AG20443 (cell line): ENCODE measurements around the gene ARL15.
"Not testable (repeated sequence)": the region's sequence is repeated elsewhere in the genome, so short reads cannot be mapped to it uniquely, and the experiment has no call there.

Experiments
- DNase-seq: peaks from one replicate; pipeline ENCODE4 v3.0.0; 2012; ENCODE audit warnings: low spot score, mixed read lengths

ARL15 gene

DNA sequence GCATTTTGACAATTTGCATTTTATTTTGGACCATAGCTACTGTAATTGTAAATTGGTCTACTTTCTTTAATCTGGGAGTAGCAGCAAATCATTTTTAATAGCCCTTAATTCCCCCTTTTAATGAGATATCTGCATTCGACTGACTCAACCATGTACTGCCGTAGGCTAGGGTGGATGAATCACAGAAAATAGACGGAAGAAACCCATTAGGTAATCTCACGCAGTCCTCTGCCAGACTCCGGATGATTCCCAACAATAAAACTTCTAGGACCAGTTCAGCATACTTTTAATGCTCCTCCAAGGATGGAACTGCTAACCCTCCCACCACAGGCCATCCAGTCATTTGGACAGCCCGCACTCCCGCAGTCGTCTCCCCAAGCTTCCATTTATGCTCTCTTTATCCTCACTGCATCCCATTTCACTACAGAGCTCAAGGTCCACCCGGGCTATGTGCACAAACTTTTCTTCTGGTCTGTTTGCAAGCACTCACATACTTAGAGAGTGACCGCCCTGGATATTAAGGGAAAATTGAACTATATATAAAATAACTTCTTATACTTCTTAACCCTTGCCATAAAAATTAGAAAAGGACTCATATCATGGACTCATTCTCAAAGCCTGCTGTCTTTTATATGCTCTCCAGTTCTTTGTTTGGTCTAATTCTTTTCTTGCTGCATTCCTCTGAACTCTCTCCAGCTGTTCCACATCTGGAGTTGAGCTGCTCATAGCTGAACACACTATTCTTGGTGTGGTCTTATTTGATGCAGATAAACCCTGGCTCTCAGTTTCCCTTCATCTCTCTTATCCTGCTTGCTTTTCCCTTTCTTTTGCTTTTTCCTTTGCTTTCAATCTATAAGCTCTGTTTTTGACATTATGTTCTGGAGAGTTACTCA lies 326.6 kb downstream of the ARL15 start:
- DNase-seq, result peak; percentile 63

DNA sequence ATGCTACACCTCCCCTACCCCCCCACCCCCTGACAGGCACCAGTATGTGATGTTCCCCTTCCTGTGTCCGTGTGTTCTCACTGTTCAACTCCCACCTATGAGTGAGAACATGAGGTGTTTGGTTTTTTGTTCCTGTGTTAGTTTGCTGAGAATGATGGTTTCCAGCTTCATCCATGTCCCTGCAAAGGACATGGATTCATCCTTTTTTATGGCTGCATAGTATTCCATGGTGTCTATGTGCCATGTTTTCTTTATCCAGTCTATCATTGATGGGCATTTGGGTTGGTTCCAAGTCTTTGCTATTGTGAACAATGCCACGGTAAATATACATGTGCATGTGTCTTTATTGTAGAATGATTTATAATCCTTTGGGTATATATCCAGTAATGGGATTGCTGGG lies 328.1 kb downstream of the ARL15 start:
- not testable (repeated sequence) for DNase-seq

DNA sequence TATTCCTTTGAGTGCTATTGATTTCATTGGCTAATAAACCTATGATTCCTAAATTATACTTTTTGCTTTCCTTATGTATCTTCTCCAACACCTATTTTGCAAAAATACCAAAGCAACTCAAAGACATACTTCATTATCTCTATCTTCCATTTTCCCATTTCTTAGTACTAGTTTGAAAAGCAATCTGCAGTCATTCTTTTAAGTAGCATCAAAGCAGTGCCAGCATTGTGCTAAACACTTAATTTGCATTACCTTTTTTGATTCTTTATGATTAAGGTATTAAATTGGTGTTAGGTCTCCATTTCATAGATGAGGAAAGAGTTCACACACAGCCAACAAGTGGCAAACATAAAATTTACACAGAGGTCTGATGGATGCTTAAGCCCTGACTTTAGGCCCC lies 330.3 kb downstream of the ARL15 start:
- DNase-seq, result no peak

DNA sequence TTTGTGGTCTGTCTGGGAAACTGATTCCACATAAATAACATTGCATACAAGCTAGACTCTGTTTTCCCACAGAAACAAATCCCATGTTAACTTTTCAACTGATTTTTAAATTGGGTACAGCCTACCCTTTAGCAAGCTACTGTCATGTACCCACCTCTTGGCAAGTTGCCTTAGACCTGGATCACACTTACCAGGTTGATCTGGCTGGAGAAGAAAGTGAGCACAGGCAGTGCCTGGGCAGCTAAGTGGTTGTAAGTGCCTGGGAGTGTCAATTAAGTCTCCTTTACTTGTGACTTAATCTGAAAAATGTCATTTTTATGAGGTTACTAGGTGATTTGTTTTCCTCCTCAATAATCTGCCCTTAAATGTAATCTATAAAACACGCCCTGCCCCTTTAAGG lies 336.4 kb downstream of the ARL15 start:
- no peak for DNase-seq

DNA sequence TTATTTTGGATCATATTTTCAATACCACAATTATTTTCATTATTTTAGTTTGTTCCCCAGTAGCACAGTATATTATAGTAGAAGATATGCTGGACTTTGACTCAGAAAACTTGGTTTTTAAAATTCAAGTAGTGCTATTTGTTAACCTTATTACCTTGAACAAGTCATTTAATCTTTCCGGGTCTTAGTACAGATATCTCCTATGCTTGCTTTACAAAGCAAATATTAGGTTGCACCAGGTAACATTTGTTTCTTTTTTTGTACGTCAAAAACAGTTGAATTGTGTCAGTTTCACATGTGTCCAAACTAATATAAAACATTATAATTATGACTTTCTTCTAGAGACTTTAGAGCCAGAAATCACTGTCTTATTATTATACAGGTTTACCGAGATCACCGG lies 338.1 kb downstream of the ARL15 start:
- DNase-seq, result no peak

DNA sequence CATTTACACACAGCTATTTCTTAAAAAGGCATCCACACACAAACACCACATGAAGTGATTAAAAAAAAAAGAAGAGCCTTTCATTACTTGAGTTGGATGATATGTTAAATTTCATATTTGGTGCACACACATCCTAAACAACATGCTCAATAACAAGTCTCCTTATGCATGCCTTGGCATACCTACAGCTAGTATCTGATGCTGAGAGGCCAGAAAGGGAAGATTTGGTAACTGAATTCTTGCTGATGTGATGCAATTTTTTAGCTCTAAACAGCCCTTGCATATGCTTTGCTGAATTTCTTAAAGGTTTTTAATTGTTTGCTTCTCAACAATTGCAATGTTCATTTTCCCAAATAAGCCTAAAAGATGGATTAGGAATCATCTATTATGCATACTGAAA lies 338.8 kb downstream of the ARL15 start:
- DNase-seq, result no peak

DNA sequence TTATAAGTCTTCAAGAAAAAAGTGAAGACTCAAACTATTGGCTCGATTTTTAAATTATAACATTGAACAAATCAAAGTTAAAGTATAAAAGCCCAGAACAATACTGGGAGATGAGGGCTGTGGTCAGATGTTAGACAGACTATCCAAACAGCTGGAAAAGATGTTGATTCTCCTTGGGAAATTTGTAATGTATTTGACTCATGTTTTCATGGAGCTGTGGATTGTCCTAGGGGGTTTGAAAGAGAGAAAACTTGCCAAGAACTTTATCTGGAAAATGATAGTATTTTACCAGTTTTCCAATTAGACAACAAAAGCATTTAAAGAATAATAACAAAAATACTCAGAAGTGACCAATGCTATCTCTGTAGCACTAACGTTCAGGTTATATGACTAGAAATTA lies 339.2 kb downstream of the ARL15 start:
- no peak for DNase-seq

DNA sequence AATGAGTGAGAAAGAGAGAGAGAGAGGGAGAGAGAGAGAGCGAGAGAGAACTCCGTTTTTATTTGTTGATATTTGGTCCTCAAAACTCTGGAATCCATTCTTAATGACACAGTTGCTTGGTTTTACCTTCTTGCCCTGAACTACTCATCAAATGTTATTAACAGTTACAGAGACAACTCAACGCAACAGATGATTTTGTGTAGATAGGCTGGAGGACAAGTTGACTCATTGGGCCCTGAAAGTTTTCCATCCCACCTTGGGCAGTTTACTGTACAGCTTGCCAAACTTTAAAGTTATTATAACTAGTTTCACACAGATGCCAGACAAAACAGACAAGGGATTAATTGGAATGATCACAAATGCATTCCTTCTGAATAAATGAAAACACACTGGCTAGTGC lies 339.9 kb downstream of the ARL15 start:
- DNase-seq, result no peak

DNA sequence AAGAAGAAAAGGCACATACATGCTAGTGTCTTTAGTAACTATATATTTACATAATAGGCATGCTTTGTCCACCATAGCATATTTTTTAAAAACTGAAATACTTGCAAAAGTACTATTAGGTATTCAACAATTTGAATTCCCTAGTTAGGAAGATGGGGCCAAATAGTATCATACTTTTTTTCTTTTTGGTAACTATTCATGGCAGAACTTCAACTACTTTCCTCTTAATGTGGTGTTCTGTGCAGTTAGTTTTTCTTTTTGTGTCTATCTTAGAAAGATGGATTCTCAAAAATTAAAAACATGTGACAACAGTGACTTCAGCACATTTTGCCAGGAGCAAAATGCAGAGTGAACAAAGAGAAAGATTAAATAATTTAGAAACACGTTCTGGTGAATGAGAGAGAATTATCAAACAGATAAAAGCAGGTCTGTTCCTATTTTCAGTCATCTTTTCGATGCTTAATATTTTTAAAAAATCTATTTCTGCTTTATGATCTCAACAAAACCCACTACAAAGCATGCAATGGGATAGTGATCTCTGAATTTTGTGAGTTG lies 341.1 kb downstream of the ARL15 start:
- no peak for DNase-seq

DNA sequence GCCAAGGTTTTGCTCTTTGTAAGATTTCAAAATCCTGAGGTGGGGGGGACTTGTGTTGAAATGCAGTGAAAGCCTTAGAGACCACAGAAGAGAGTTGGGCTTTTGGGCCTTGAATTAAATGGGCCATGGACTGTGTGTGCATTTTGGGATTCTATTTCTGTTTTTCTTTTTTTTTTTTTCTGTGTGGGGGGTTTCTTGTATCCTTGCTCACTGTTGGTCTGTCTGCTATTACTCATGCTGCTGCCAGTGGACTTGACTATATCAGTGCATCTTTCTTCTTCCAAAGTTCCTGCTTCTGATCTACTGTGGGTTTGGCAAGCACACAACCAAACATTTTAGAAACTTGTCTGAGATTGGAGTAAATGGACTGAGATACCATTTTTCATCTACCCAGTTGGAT lies 344.9 kb downstream of the ARL15 start:
- DNase-seq, result no peak

DNA sequence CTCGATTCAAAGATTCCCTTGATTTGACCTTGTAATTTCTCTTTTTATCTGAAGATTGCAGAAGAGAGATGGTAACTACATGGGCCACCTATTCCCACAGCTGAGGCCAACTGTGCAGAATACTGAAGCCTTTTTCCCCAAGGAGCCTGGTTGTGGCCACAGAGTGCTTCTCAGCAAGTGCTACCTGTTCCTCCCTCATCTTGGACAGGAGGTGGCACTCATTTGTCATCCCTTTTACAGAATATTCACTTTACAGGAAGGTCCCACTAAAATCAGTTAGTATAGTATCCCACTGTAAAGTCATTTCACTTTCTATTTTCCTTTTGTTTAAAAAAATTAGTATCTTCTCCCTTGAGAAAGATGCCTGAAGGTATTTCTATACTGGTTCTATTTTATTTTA lies 346.4 kb downstream of the ARL15 start:
- DNase-seq, result no peak

DNA sequence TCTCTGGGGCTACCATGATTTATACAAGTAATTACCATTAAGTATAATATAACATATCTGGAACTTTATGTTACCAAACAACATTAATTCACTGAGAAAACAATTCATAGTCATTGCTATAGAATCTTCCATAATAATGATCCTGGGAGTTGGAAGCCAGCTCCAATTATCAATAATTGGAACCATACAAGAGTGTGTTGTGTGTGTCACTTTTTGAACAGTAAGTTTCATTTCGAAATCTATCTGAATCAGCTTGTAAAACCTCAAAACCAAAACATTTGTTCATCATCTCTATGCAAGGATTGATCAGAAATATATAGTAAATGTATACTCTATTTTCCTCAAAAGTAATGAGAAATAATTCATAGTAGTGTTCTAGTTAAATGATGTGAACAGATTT lies 348.1 kb downstream of the ARL15 start:
- DNase-seq, result no peak

DNA sequence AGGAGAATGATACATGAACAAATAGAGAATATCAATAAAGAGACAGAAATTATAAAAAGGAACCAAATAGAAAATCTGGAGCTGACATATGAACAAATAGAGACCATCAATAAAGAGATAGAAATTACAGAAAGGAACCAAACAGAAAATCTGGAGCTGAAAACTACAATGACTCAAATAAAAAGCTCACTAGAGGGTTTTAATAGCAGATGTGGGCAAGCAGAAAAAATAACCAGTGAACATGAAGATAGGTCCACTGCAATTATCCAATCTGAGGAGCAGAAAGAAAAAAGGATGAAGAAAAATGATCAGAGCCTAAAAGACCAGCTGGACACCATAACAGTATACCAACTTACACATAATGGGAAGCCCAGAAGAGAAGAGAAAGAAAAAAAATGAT lies 353.7 kb downstream of the ARL15 start:
- DNase-seq, result no peak

DNA sequence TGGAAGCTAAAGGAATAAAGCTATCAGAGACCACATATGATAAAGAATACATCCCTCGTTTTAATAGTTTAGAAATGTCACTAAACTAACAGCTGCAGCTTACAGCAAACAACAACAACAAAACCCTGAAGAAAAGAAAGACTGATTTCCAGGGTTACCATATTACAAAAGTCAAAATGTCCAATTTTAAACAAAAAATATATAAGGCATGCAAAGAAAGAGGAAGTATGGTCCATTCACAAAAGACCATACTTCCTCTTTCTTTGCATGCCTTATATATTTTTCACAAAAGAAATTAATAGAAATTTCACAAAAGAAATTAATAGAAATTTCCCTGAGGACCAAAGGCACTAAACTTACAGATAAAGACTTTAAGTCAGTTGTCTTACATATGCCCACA lies 354.2 kb downstream of the ARL15 start:
- DNase-seq, result no peak

DNA sequence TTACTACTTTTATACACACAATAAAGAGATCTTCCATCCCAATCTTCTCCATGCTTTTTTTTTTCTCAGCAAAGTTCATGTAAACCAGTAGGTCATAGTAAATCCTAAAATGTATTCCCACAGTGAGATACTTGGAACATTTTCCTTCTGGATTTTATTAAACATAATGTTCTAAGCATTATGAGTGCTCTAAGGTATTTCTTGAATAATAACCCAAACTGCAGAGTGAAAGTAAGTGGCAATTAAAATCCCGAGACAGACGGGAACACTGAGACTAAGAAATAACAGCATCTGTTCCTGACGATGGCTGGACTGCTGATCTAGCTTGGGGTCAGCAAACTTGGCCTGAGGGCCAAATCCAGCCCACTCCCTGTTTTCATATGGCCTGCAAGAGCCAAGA lies 359.8 kb downstream of the ARL15 start:
- no peak for DNase-seq

DNA sequence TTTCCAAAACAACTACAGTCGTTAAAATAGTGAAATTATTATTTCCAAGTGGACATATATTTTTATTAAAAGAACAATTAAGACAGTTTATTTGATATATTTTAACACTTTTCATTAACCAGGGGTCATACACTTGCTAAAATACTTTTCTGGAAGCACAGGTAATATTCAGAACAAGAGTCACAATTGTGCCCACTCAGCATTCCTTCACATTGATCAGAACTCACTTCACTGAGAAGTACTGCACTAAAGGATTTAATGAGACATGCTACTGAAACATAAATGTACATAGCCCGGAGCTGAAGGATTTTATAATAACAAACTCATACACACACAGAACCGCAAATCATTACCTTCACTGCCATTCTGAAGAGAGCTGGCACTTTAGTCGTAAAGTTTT lies 361.8 kb downstream of the ARL15 start:
- DNase-seq, result no peak

DNA sequence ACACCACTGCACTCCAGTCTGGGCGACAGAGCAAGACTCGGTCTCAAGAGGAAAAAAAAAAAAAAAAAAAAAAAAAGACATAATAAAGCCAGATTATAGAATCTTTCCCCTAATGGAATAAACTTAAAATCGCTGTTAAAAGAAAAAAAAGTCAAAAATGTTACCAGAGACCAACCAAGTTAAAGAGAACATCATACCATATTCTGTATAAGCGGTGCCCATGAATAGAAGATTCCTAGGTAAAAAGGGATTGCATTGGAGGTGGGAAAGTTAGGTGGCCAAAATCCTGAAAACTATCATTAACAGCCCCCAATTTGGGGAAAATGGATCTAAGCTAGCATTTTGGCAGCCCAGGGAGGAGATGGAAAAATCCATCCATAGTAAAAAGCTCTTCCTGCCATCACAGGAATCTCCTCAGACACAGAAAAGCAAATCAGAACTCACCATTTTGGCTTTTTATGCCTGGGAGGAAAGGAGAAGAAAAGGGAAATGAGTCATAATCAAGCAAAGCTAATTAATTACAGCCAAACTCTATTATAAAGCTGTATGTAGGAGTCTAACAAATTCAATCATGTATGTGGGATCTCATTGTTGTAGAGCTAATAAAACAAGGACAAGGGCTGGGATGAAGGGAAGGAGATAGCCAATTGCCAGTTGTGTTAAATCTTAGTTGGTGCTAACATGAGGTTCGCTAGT lies 363.8 kb downstream of the ARL15 start:
- no peak for DNase-seq

DNA sequence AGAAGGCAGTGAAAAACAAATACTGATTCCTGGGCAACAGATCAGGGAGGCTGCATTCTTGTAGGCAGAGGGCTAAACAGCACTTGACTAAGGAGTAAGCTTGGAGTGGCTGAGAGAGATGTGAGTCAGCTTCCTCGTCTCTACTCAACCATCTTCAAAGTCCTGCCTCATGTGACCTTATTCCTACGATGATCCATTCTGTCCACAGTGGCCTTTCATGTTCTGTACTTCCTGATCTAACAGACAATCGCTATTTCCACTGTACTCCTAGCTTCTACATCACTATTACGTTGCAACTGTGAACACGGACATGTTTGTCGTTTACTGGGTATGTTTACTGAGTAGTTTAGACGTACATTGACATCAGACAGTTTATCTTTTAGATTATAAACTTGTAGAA lies 365.4 kb downstream of the ARL15 start:
- DNase-seq, result no peak

DNA sequence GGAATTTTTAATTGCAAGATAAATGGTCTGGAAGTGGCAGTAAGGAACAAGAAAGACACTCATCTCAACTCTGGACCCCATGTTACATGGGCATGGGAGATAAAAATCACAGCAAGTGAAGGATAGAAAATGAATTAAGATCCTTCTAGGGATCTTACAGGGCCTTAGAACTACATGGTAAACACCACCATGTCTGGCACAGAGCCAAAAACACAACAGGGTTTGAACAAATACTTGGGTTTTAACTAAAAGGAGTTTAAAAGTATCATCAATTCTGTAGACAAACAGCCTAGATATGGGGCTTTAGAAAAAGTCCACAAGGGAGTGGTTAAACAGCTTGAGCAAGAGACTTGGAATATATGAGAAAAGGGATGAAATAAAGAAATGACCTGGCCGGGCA lies 366.4 kb downstream of the ARL15 start:
- DNase-seq, result no peak

DNA sequence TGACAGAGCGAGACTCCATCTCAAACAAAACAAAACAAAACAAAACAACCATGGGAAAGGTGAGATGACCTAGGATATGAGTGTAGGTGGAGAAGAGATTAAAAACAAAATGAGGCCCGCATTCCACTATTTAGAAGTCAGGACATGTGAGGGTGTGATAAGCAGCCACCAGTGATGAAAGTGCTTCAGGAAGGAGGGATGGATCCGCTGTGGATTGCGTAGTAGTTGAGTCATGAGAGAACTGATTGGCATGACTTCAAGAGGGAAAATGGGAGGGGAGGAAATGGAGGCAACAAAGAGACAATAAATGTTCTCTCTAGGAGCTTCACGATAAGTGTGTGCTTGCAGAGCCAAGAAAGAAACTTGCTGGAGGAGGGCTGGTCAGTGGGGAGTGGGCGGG lies 367.6 kb downstream of the ARL15 start:
- DNase-seq, result no peak

DNA sequence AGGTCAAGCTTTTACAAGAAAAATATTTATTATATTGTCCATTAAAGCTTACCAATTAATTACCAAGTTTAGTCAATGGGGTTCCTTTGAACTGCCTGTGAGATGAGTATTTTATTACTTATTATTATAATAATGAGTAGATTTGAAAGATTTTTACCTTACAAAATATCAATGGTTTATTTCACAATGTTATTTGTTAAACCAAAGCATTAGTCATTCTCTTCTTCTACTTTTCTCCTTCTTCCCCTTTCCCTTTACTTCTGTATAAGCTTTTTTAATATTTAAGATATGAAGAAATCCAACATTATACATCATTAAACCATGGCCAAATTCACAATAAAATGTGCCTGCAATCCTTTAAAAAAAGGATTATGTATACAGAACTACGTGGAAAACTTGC lies 369.5 kb downstream of the ARL15 start:
- DNase-seq, result no peak

DNA sequence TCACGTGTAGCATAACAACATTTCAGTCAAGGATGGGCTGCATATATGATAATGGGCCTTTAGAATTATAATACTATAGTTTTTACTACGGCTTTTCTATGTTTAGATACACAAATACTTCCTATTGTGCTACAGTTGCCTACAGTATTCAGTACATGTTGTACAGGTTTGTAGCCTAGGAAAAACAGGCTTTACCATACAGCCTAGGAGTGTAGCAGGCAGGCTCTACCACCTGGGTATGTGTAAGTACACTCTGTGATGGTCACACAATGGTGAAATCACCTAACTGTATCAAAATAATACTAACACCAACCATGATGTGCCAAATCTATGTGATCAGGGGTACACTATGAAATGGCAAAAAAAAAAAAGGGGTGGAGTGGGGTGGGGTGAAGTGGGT lies 372.9 kb downstream of the ARL15 start:
- DNase-seq, result no peak
